ENCODE data around the gene C16orf89. TPM values are rescaled to one million over a fixed set of nuclear protein-coding genes. Genes with fewer than 3 reads are reported as not detected.
"Not testable (repeated sequence)": the region's sequence is repeated elsewhere in the genome, so short reads cannot be mapped to it uniquely, and the experiment has no call there.

C16orf89 gene
- total RNA-seq, 4 donors from 2014 or later = not detected

GRCh38 chr16:5078626-5079025, 12.9 kb upstream of the C16orf89 start:
- in situ Hi-C loops (cut with MboI; ENCODE audit: low sequenced_read_pairs in 4 of 4) = no loop called here
- Histone ChIP-seq H3K4me3 (no peak overlapping the region), H3K27me3 (no peaks in the 10 kb centered on the region), H3K36me3 (peaks cover 0 to 66% of the 10 kb centered on the region in 2 donors), H3K4me1 (no peaks in the 10 kb centered on the region), H3K27ac (no peak overlapping the region), H3K9me3 (no peaks in the 10 kb centered on the region)
- no peak for ATAC-seq
- DNase-seq = no peak
- no peak for TF ChIP-seq POLR2A (IDR thresholded peaks at IDR 0.05)
- TF ChIP-seq CTCF (IDR thresholded peaks at IDR 0.05 in 4 of 5, conservative IDR thresholded peaks at IDR 0.05 in 1 of 5) = no peak
- intact Hi-C loops (cut with DNase I; ENCODE audit: low total_unique reads) = loop anchor here (10.0 kb wide), 1 partner anchor 464 kb away; the partner anchor contains the start of gene UBALD1

- ATAC-seq = no peak
These were observed 11.5 kb upstream of the C16orf89 start for GRCh38 chr16:5077304-5077703.

GRCh38 chr16:5075637-5076036, 9.9 kb upstream of the C16orf89 start:
- DNase-seq = no peak

More at GRCh38 chr16:5077304-5077703, 11.5 kb upstream of the C16orf89 start:
- Histone ChIP-seq H3K27me3 (no peaks in the 10 kb centered on the region), H3K4me1 (peaks cover 5 to 6% of the 10 kb centered on the region in 2 donors), H3K4me3 (no peak overlapping the region), H3K27ac (no peak overlapping the region), H3K36me3 (peaks cover 0 to 53% of the 10 kb centered on the region in 2 donors), H3K9me3 (no peaks in the 10 kb centered on the region)
- no peak for DNase-seq
- no peak for TF ChIP-seq CTCF (IDR thresholded peaks at IDR 0.05 in 4 of 5, conservative IDR thresholded peaks at IDR 0.05 in 1 of 5)
- TF ChIP-seq POLR2A (IDR thresholded peaks at IDR 0.05) = no peak
- intact Hi-C loops (cut with DNase I; ENCODE audit: low total_unique reads) = loop anchor here (10.0 kb wide), 1 partner anchor 463 kb away; the partner anchor contains the start of gene UBALD1
- in situ Hi-C loops (cut with MboI; ENCODE audit: low sequenced_read_pairs in 4 of 4) = no loop called here

GRCh38 chr16:5073771-5074170, 8.0 kb upstream of the C16orf89 start:
- H3K27me3 ChIP-seq; H3K9me3 ChIP-seq; DNase-seq; ATAC-seq; in situ Hi-C loops (cut with MboI; ENCODE audit: low sequenced_read_pairs in 4 of 4); H3K4me3 ChIP-seq; H3K27ac ChIP-seq: not testable (repeated sequence)
- Histone ChIP-seq H3K4me1 (peaks cover 8 to 13% of the 10 kb centered on the region in 2 donors), H3K36me3 (peaks cover 0 to 30% of the 10 kb centered on the region in 2 donors)
- intact Hi-C loops (cut with DNase I; ENCODE audit: low total_unique reads) = loop anchor here (10.0 kb wide), 1 partner anchor 459 kb away; the partner anchor contains the start of gene UBALD1

More at GRCh38 chr16:5075637-5076036, 9.9 kb upstream of the C16orf89 start:
- H3K9me3 ChIP-seq = no peaks in the 10 kb centered on the region
- intact Hi-C loops (cut with DNase I; ENCODE audit: low total_unique reads) (loop anchor here (10.0 kb wide), 1 partner anchor 461 kb away; the partner anchor contains the start of gene UBALD1), in situ Hi-C loops (cut with MboI; ENCODE audit: low sequenced_read_pairs in 4 of 4) (no loop called here)
- no peak overlapping the region for H3K4me3 ChIP-seq
- H3K4me1 ChIP-seq = peaks cover 8 to 13% of the 10 kb centered on the region in 2 donors
- H3K36me3 ChIP-seq = peaks cover 0 to 39% of the 10 kb centered on the region in 2 donors
- H3K27me3 ChIP-seq = no peaks in the 10 kb centered on the region
- no peak for ATAC-seq
- H3K27ac ChIP-seq = no peak overlapping the region
- TF ChIP-seq CTCF (IDR thresholded peaks at IDR 0.05 in 4 of 5, conservative IDR thresholded peaks at IDR 0.05 in 1 of 5) (no peak), POLR2A (IDR thresholded peaks at IDR 0.05) (no peak)

- Histone ChIP-seq H3K4me1 (peaks cover 8 to 13% of the 10 kb centered on the region in 2 donors), H3K27ac (no peak overlapping the region), H3K36me3 (peaks cover 0 to 30% of the 10 kb centered on the region in 2 donors), H3K9me3 (no peaks in the 10 kb centered on the region), H3K27me3 (no peaks in the 10 kb centered on the region), H3K4me3 (no peak overlapping the region)
- intact Hi-C loops (cut with DNase I; ENCODE audit: low total_unique reads) (loop anchor here (10.0 kb wide), 1 partner anchor 458 kb away; the partner anchor contains the start of gene UBALD1), in situ Hi-C loops (cut with MboI; ENCODE audit: low sequenced_read_pairs in 4 of 4) (no loop called here)
- TF ChIP-seq POLR2A (IDR thresholded peaks at IDR 0.05) (no peak), CTCF (IDR thresholded peaks at IDR 0.05 in 4 of 5, conservative IDR thresholded peaks at IDR 0.05 in 1 of 5) (no peak)
- ATAC-seq (no peak), DNase-seq (no peak)
These were observed 7.5 kb upstream of the C16orf89 start for GRCh38 chr16:5073279-5073629.

Data from gastrocnemius medialis (tissue), 4 donors.